HG03196 (cell line): ENCODE measurements around the gene RILPL2.
"Not testable (repeated sequence)": the region's sequence is repeated elsewhere in the genome, so short reads cannot be mapped to it uniquely, and the experiment has no call there.

ENCODE experiments used
- ATAC-seq: cut with Tn5 transposase; IDR thresholded peaks from one replicate; pipeline ENCODE4 v1.9.1; 2021; ENCODE audit not compliant: unreplicated experiment

Gene RILPL2

GRCh38 chr12:123384994-123385376 is 51.5 kb downstream of the RILPL2 start:
- no peak for ATAC-seq

GRCh38 chr12:123384318-123384993 is 52.0 kb downstream of the RILPL2 start:
- no peak for ATAC-seq

GRCh38 chr12:123382684-123383083 is 53.8 kb downstream of the RILPL2 start:
- no peak for ATAC-seq

- ATAC-seq: no peak
Observed at GRCh38 chr12:123379391-123379790, 57.1 kb downstream of the RILPL2 start.

- ATAC-seq: not testable (repeated sequence)
Observed at GRCh38 chr12:123372415-123372814, 64.1 kb downstream of the RILPL2 start.

- not testable (repeated sequence) for ATAC-seq
Observed at GRCh38 chr12:123371667-123372368, 64.7 kb downstream of the RILPL2 start.

GRCh38 chr12:123369229-123369628 is 67.3 kb downstream of the RILPL2 start:
- no peak for ATAC-seq

- not testable (repeated sequence) for ATAC-seq
Observed at GRCh38 chr12:123368431-123368830, 68.1 kb downstream of the RILPL2 start.

GRCh38 chr12:123367511-123367910 is 69.0 kb downstream of the RILPL2 start:
- ATAC-seq: no peak
